ENCODE results near the gene CCT7. TPM values are rescaled to one million over a fixed set of nuclear protein-coding genes. Genes with fewer than 3 reads are reported as not detected.

Gene CCT7
- total and polyA plus RNA-seq, 12 donors: 120 to 581 (median 294) TPM

DNA sequence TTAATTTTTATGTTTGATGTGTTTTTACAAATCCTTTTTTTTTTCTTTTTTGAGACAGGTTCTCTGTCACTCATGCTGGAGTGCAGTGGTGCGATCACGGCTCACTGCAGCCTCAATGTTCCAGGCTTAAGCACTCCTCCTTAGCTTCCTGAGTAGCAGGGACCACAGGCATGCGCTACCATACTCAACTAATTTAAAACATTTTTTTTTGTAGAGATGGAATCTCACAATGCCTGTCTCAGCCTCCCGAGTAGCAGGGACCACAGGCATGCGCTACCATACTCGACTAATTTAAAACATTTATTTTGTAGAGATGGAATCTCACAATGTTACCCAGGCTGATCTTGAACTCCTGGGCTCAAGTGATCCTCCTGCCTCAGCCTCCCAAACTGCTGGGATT lies 28.5 kb upstream of the CCT7 start:
- H3K36me3 ChIP-seq (replicated peaks in 1 of 2): no peaks in the 10 kb centered on the region
- H3K27me3 ChIP-seq: peaks cover 33% of the 10 kb centered on the region
- WGBS, 4 donors: 89 to 94% (median 91%) methylated on average over 6 of the region's 6 CpGs
- no peak for DNase-seq
- H3K4me1 ChIP-seq (replicated peaks in 1 of 2): peaks cover 7 to 14% of the 10 kb centered on the region in 2 donors
- no peaks in the 10 kb centered on the region for H3K9me3 ChIP-seq (replicated peaks in 1 of 3)
- TF ChIP-seq, protein P1, sequence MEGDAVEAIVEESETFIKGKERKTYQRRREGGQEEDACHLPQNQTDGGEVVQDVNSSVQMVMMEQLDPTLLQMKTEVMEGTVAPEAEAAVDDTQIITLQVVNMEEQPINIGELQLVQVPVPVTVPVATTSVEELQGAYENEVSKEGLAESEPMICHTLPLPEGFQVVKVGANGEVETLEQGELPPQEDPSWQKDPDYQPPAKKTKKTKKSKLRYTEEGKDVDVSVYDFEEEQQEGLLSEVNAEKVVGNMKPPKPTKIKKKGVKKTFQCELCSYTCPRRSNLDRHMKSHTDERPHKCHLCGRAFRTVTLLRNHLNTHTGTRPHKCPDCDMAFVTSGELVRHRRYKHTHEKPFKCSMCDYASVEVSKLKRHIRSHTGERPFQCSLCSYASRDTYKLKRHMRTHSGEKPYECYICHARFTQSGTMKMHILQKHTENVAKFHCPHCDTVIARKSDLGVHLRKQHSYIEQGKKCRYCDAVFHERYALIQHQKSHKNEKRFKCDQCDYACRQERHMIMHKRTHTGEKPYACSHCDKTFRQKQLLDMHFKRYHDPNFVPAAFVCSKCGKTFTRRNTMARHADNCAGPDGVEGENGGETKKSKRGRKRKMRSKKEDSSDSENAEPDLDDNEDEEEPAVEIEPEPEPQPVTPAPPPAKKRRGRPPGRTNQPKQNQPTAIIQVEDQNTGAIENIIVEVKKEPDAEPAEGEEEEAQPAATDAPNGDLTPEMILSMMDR (IDR thresholded peaks at IDR 0.05): no peak
- TF ChIP-seq POLR2A (IDR thresholded peaks at IDR 0.05): no peak
- no peak overlapping the region for H3K27ac ChIP-seq
- intact Hi-C loops (cut with DNase I): no loop called here
- H3K4me3 ChIP-seq: no peak overlapping the region

DNA sequence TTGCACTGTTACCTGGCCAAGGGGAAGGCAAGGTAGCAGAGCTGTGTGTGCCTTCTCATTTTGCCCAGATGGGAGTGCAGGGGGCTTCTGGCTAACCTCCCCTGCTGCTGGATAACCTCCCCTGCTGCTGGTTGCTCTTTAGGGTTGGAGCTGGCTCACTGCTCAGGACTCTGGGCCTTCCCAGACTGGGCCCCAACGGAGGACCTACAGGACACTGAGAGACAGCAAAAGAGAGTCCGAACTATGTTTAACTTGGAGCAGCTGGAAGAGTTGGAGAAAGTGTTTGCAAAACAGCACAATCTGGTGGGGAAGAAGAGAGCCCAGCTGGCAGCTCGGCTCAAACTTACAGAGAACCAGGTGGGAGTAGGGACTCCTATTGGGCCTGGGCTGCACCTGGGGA lies 25.9 kb upstream of the CCT7 start:
- TF ChIP-seq, protein P1 (IDR thresholded peaks at IDR 0.05): no peak
- no peak for TF ChIP-seq POLR2A (IDR thresholded peaks at IDR 0.05)
- 58 to 84% (median 77%) methylated on average over 3 of the region's 3 CpGs for WGBS, 4 donors
- DNase-seq: no peak

DNA sequence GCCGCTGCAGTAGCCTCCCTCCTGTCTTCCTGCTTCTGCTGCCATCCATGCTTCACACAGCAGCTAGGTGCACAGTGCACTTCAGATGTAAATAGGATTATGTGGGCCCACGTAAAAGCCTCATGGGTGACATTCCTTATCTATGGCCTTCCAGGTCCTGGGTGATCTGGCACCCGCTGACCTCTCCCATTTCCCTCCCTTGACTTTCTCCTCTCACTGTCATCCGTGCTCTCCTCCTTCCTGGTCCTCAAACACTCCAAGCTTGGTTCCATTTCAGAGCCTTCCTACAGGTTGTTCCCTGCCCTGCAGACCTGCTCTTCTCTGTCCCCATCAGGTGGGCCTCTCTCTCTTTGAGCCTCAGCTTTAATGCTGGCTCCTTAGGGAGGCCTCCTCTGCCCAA lies 24.1 kb upstream of the CCT7 start:
- intact Hi-C loops (cut with DNase I): no loop called here
- WGBS, 4 donors: 80 to 96% (median 82%) methylated on average over 4 of the region's 4 CpGs

More for the DNA sequence above, 25.9 kb upstream of the CCT7 start:
- no peaks in the 10 kb centered on the region for H3K9me3 ChIP-seq (replicated peaks in 1 of 3)
- no peak overlapping the region for H3K4me3 ChIP-seq
- H3K27ac ChIP-seq: no peak overlapping the region
- H3K36me3 ChIP-seq (replicated peaks in 1 of 2): no peaks in the 10 kb centered on the region
- peaks cover 8% of the 10 kb centered on the region for H3K27me3 ChIP-seq
- intact Hi-C loops (cut with DNase I): no loop called here
- peaks cover 0 to 7% of the 10 kb centered on the region in 2 donors for H3K4me1 ChIP-seq (replicated peaks in 1 of 2)

DNA sequence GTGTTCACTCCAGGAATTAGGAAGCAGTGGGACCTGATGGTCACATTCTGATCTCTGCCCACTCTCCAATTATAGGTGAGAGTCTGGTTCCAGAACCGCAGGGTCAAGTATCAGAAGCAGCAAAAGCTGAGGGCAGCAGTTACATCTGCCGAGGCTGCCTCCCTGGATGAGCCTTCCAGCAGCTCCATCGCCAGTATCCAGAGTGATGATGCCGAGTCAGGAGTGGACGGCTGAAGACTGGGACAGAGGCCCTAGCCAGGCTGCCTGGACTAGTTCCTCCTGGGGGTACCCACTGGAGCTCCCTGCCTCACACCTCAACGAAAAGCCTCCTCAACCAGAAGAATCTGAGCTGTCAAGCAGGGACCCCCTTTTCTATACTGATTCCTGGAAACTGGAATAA lies 23.4 kb upstream of the CCT7 start:
- Histone ChIP-seq H3K9me3 (replicated peaks in 1 of 3) (no peaks in the 10 kb centered on the region), H3K4me1 (replicated peaks in 1 of 2) (peaks cover 0 to 14% of the 10 kb centered on the region in 2 donors), H3K36me3 (replicated peaks in 1 of 2) (no peaks in the 10 kb centered on the region), H3K27ac (no peak overlapping the region), H3K4me3 (no peak overlapping the region), H3K27me3 (no peaks in the 10 kb centered on the region)
- TF ChIP-seq, protein P1 (IDR thresholded peaks at IDR 0.05): no peak
- 77 to 90% (median 81%) methylated on average over 6 of the region's 6 CpGs for WGBS, 4 donors
- no peak for DNase-seq
- intact Hi-C loops (cut with DNase I): no loop called here

More for the DNA sequence above, 24.1 kb upstream of the CCT7 start:
- Histone ChIP-seq H3K4me1 (replicated peaks in 1 of 2) (peaks cover 0 to 11% of the 10 kb centered on the region in 2 donors), H3K27ac (no peak overlapping the region), H3K4me3 (no peak overlapping the region), H3K36me3 (replicated peaks in 1 of 2) (no peaks in the 10 kb centered on the region), H3K9me3 (replicated peaks in 1 of 3) (no peaks in the 10 kb centered on the region), H3K27me3 (no peaks in the 10 kb centered on the region)
- TF ChIP-seq POLR2A (IDR thresholded peaks at IDR 0.05): no peak
- TF ChIP-seq, protein P1 (IDR thresholded peaks at IDR 0.05): no peak
- DNase-seq: no peak

Data from adrenal gland (tissue), 12 donors.